Activated B cell treated with CpG ODN at 0.5 μM for 24 hours (primary cell): ENCODE measurements around the gene ZSCAN16. TPM values are rescaled to one million over a fixed set of nuclear protein-coding genes. Genes with fewer than 3 reads are reported as not detected.
A peak's percentile ranks its signal among the peaks of the same experiment; 100 is the strongest.
"Not testable (repeated sequence)": the region's sequence is repeated elsewhere in the genome, so short reads cannot be mapped to it uniquely, and the experiment has no call there.

Experiments used
- ATAC-seq: fragments of 200-7000 bp; cut with Tn5 transposase; one replicate; pipeline ENCODE4 v1.10.0; 2021; ENCODE audit warnings: low read depth, mild to moderate bottlenecking, moderate library complexity
- CTCF ChIA-PET: fragments of 350-600 bp; sonication (Branson Sonifier 250); formaldehyde crosslinking; loops from one replicate; lab custom pipeline; 2021; ENCODE audit warnings: antibody characterized with exemption; lab: Charles Lee
- POLR2A ChIA-PET: fragments of 350-600 bp; sonication (Branson Sonifier 250); formaldehyde crosslinking; loops from one replicate; lab custom pipeline; 2021; ENCODE audit warnings: antibody characterized with exemption; lab: Charles Lee
- DNase-seq: peaks from one replicate; pipeline ENCODE4 v3.0.0; 2022
- H3K27ac Mint-ChIP-seq: one replicate; pipeline ENCODE4 v1.8.0; 2020; ENCODE audit warnings: mixed read lengths
- H3K27me3 Mint-ChIP-seq: one replicate; pipeline ENCODE4 v1.8.0; 2021; ENCODE audit warnings: mixed read lengths
- H3K36me3 Mint-ChIP-seq: one replicate; pipeline ENCODE4 v1.8.0; 2021; ENCODE audit warnings: low read depth, mixed read lengths
- H3K4me1 Mint-ChIP-seq: one replicate; pipeline ENCODE4 v1.8.0; 2021; ENCODE audit warnings: mixed read lengths
- H3K4me3 Mint-ChIP-seq: one replicate; pipeline ENCODE4 v1.8.0; 2020; ENCODE audit warnings: mild to moderate bottlenecking, mixed read lengths
- H3K9me3 Mint-ChIP-seq: one replicate; pipeline ENCODE4 v1.8.0; 2020; ENCODE audit warnings: mixed read lengths
- intact Hi-C: fragments of 100-400 bp; cut with micrococcal nuclease; formaldehyde crosslinking; loops from one replicate; pipeline ENCODE4 v1.15.1; 2024
- total RNA-seq: library from RNA; stranded (reverse); gene quantifications from 2 replicates; pipeline ENCODE4 v1.2.3, GENCODE V29; 2022
- TF ChIP-seq, protein P1 (sequence below): fragments of 200-600 bp; IDR thresholded peaks from one replicate; pipeline ENCODE4 v1.8.0; 2022; ENCODE audit warnings: antibody characterized with exemption, mild to moderate bottlenecking

Gene ZSCAN16
- total RNA-seq, result 10.6 and 12.6 TPM in 2 replicates

DNA sequence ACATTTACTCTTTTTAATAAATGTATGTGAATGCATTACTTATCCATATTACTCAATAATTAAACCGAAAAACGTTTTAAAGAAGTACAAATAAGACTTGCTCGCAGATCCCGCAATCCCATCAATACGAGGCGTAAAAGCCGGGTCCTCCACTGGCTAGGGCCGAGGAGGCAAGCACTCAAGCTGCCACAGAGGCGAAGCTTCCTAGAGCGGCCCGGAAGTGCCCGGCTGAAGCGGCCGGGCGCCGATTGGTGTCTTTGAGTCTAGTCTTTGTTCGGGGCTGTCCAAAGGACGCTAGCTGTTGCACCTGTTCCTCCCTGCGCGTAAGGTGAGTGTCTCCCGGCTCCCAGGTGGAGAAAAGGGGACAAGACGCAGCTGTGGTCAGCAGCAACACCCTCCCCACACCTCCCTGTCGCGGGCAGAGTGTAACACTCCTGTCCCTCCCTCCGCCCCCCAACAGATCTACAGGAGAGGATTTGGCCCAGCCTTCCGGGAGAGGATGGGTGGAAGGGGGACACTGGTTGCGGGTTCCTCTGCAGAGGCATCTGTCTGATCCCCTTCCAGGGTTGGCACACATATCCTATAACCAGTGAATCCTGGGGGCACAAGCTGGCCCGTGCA, at the start of gene ZSCAN16:
ZSCAN16 (plus strand) TSS at position 260 of the 621 bp plus-strand sequence. CDS start 835 bp downstream, outside the sequence.
- ATAC-seq, result peak; percentile 96
- POLR2A ChIA-PET, result interaction anchor here (0.5 to 7.0 kb wide), 11 partner anchors 8 to 1929 kb away, joined by 3 to 170 read pairs (median 6); partner anchors contain the start of genes ZKSCAN4, ZKSCAN8, ZNF184 and ZSCAN26
- peak within 1 kb of the TSS; percentile 95 for H3K27ac Mint-ChIP-seq
- CTCF ChIA-PET, result interaction anchor here (1.1 kb wide), 1 partner anchor 225 kb away, joined by 3 read pairs; the partner anchor contains the start of gene ZKSCAN3
- TF ChIP-seq, protein P1, sequence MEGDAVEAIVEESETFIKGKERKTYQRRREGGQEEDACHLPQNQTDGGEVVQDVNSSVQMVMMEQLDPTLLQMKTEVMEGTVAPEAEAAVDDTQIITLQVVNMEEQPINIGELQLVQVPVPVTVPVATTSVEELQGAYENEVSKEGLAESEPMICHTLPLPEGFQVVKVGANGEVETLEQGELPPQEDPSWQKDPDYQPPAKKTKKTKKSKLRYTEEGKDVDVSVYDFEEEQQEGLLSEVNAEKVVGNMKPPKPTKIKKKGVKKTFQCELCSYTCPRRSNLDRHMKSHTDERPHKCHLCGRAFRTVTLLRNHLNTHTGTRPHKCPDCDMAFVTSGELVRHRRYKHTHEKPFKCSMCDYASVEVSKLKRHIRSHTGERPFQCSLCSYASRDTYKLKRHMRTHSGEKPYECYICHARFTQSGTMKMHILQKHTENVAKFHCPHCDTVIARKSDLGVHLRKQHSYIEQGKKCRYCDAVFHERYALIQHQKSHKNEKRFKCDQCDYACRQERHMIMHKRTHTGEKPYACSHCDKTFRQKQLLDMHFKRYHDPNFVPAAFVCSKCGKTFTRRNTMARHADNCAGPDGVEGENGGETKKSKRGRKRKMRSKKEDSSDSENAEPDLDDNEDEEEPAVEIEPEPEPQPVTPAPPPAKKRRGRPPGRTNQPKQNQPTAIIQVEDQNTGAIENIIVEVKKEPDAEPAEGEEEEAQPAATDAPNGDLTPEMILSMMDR, result no peak
- intact Hi-C loops, result loop anchor here (1.0 to 5.0 kb wide), 7 partner anchors 12 to 259 kb away; partner anchors contain the start of genes ZKSCAN4, ZKSCAN8 and ZSCAN26
- H3K27me3 Mint-ChIP-seq, result no peaks in the 10 kb centered on the region
- no peaks in the 10 kb centered on the region for H3K9me3 Mint-ChIP-seq
- H3K4me1 Mint-ChIP-seq, result peaks cover 27% of the 10 kb centered on the region
- H3K36me3 Mint-ChIP-seq, result peaks cover 58% of the 10 kb centered on the region
- peak; percentile 72 for DNase-seq
- H3K4me3 Mint-ChIP-seq, result peak within 1 kb of the TSS; percentile 97

DNA sequence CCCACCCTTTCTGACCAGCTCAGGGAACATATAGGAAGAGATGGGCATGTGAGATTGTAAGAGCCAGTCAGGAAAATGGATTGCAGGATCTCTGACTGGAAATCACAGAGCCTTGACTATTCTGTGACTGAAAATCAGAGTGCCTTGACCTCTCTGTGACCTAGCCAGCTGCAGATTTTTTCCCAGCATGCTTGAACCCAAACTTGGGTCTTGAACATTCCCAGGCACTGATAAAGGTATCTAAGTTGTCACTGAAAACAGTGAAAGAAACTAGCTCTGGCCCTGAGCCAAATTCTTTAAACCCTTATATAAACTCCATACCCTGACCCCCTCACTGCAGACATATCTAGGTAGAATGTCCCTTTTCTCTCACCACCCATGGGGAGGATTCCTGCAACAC, 46.4 kb upstream of the ZSCAN16 start:
- no peak overlapping the region for H3K4me3 Mint-ChIP-seq
- ATAC-seq (no peak), DNase-seq (no peak)
- H3K27ac Mint-ChIP-seq, result no peak overlapping the region
- H3K36me3 Mint-ChIP-seq, result peaks cover 26% of the 10 kb centered on the region
- H3K27me3 Mint-ChIP-seq, result no peaks in the 10 kb centered on the region
- ChIA-PET CTCF (no interaction called here), POLR2A (no interaction called here)
- TF ChIP-seq, protein P1, result no peak
- H3K4me1 Mint-ChIP-seq, result peaks cover 42% of the 10 kb centered on the region
- intact Hi-C loops, result no loop called here
- peaks cover 1% of the 10 kb centered on the region for H3K9me3 Mint-ChIP-seq

DNA sequence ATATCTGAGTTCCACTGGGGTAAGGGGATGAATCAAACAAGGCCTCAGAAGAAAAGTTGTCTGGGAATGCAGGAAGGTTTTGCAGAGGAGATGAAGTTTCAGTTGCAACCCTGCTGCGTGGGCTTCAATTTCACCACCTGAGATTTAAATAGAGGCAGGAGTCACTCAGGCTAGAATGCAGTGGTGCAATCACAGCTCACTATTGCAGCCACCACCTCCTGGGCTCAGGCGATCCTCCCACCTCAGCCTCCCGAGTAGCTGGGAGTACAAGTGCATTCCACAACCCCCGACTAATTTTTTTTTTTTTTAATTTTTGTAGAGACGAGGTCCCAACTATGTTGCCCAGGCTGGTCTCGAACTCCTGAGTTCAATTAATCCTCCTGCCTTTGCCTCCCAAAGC, 45.6 kb upstream of the ZSCAN16 start:
- Mint-ChIP-seq H3K9me3 (peaks cover 5% of the 10 kb centered on the region), H3K4me1 (peaks cover 50% of the 10 kb centered on the region), H3K27me3 (no peaks in the 10 kb centered on the region), H3K27ac (peak overlapping the region; percentile 33), H3K36me3 (peaks cover 33% of the 10 kb centered on the region), H3K4me3 (peak overlapping the region; percentile 98)
- ChIA-PET POLR2A (interaction anchor here (1.2 kb wide), 1 partner anchor 271 kb away, joined by 4 read pairs; the partner anchor contains the start of gene ZKSCAN3), CTCF (no interaction called here)
- intact Hi-C loops, result no loop called here
- no peak for ATAC-seq
- no peak for DNase-seq
- TF ChIP-seq, protein P1, result no peak

DNA sequence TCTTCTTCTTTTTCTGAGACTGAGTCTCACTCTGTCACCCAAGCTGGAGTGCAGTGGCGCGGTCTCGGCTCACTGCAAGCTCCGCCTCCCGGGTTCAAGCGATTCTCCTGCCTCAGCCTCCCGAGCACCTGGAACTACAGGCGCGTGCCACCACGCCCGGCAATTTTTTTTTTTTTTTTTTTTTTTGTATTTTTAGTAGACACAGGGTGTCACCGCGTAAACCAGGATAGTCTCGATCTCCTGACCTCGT, 44.1 kb upstream of the ZSCAN16 start, which contains the start of gene ZNF165:
ZNF165 (plus strand) TSS at position 188 of the 250 bp plus-strand sequence. CDS start 4,913 bp downstream, outside the sequence.
- peaks cover 52% of the 10 kb centered on the region for H3K4me1 Mint-ChIP-seq
- H3K9me3 Mint-ChIP-seq, H3K27me3 Mint-ChIP-seq, DNase-seq, CTCF ChIA-PET: not testable (repeated sequence)
- peak within 1 kb of the TSS; percentile 97 for H3K27ac Mint-ChIP-seq
- ATAC-seq, result peak; percentile 37
- H3K36me3 Mint-ChIP-seq, result peaks cover 45% of the 10 kb centered on the region
- intact Hi-C loops, result loop anchor here (1.0 to 10.0 kb wide), 9 partner anchors 61 to 1886 kb away; partner anchors contain the start of genes ZKSCAN8 and ZSCAN26
- POLR2A ChIA-PET, result interaction anchor here (0.7 to 3.5 kb wide), 20 partner anchors 9 to 1885 kb away, joined by 3 to 28 read pairs (median 5); partner anchors contain the start of genes ZKSCAN8 and ZSCAN31
- H3K4me3 Mint-ChIP-seq, result peak within 1 kb of the TSS; percentile 98

DNA sequence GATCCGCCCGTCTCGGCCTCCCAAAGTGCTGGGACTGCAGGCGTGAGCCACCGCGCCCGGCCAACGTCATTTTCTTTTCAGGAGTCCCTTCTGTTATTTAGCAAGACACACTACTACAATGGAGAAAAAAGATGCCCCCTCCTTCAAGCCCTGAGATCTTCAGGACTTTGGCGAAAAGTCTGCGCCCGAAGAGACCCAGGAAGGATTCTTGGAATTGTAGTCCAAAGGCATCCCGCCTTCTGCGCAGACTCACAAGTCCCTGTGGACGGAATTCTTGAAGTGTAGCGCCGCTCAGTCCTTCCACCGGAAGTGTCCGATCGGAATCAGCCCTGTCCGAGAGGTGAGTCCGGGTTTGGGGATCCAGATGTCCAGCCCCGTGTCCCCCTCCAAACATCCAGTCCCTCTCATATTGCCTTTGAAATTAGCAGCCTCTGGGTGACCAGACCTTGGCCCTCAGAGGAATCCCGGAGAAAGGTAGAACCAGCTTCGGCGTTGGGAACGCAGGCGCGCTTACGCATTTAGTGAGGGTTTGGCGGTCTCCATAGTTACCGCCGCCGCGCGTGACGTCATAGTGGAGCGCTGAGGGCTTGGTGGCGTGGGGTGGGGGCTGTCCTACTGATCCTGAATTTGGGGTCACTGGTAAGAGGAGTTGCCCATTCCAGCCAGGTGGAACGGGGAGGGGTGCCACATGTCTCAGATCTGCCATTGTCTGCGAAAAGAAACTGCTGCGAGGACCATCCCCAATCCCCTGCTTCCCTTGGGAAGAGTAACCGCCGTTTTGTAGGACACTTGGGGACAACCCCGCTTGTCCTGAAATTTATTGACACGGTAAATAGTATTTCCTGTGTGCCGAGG, 43.6 kb upstream of the ZSCAN16 start:
- Mint-ChIP-seq H3K4me3 (peak overlapping the region; percentile 98), H3K27me3 (no peaks in the 10 kb centered on the region), H3K36me3 (peaks cover 50% of the 10 kb centered on the region), H3K4me1 (peaks cover 52% of the 10 kb centered on the region), H3K9me3 (peaks cover 6% of the 10 kb centered on the region), H3K27ac (peak overlapping the region; percentile 97)
- CTCF ChIA-PET, result interaction anchor here (0.9 kb wide), 1 partner anchor 24 kb away, joined by 3 read pairs; no protein-coding TSS in a partner anchor
- intact Hi-C loops, result loop anchor here (1.0 to 10.0 kb wide), 19 partner anchors 23 to 1886 kb away; partner anchors contain the start of genes ZKSCAN8, ZSCAN12, ZSCAN16 and ZSCAN26
- peak; percentile 68 for ATAC-seq
- POLR2A ChIA-PET, result interaction anchor here (0.6 to 3.5 kb wide), 17 partner anchors 11 to 1886 kb away, joined by 3 to 28 read pairs (median 5); partner anchors contain the start of genes ZKSCAN8 and ZSCAN31
- TF ChIP-seq, protein P1, result no peak
- DNase-seq, result peak; percentile 89
